OCI-LY3 (cell line): Measurements from ENCODE around the gene METTL1.

Experiments
- CTCF ChIP-seq: fragments of 200-600, 300-600 bp; sonication (generic); IDR thresholded peaks from 2 replicates; pipeline ENCODE4 v1.5.1; 2014; ENCODE audit warnings: antibody characterized with exemption, low read length, low read depth
- EZH2phosphoT487 ChIP-seq: fragments of 200-600 bp; shearing (Covaris generic); IDR thresholded peaks from 2 replicates; pipeline ENCODE4 v1.6.1; 2018; ENCODE audit warnings: antibody characterized with exemption, mixed run types, low read depth

DNA sequence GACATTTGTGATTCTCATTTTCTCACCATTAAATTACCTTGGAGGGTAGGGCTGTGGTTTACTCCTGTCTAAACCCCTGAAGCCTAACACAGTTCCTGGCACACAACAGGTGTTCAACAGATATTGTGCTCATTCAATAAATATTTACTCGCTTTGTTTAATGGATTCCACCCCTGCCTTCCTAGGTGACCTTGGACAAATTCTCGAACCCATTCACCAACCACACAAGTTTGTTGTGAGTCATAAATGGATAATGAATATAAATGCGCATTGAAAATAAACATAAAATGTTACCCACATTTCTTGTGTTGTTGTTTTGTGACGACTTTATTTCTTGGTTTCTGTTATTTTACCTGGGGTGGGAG is 10.3 kb upstream of the METTL1 start:
- no peak for TF ChIP-seq CTCF
- TF ChIP-seq EZH2phosphoT487 = no peak
